RWPE2 (cell line): ENCODE results near the gene GADL1.

ENCODE experiments used
- ATAC-seq: fragments of 200-7000 bp; cut with Tn5 transposase; 3 replicates; pipeline ENCODE4 v1.9.1; 2021; ENCODE audit warnings: low read depth
- DNase-seq: peaks from one replicate; pipeline ENCODE4 v3.0.0-alpha.2; 2020; ENCODE audit warnings: low spot score
- H3K27ac ChIP-seq: fragments of 450-650 bp; 2 replicates; pipeline ENCODE4 v1.5.1; 2017; ENCODE audit warnings: mild to moderate bottlenecking; ENCODE audit not compliant: poor library complexity, severe bottlenecking
- H3K27me3 ChIP-seq: fragments of 250-450 bp; sonication (Bioruptor Pico); 2 replicates; pipeline ENCODE4 v1.5.1; 2021; ENCODE audit warnings: mild to moderate bottlenecking, moderate library complexity; ENCODE audit not compliant: insufficient read depth, poor library complexity, severe bottlenecking
- H3K36me3 ChIP-seq: fragments of 250-450 bp; sonication (Bioruptor Pico); 2 replicates; pipeline ENCODE4 v1.5.1; 2020; ENCODE audit warnings: low read depth, mild to moderate bottlenecking, moderate library complexity
- H3K4me1 ChIP-seq: fragments of 250-450 bp; sonication (Bioruptor Pico); 2 replicates; pipeline ENCODE4 v1.5.1; 2021; ENCODE audit warnings: mild to moderate bottlenecking, moderate library complexity; ENCODE audit not compliant: insufficient read depth, poor library complexity, severe bottlenecking
- H3K4me3 ChIP-seq: fragments of 250-450 bp; sonication (Bioruptor Pico); 2 replicates; pipeline ENCODE4 v1.5.1; 2021; ENCODE audit warnings: mild to moderate bottlenecking, moderate library complexity; ENCODE audit not compliant: severe bottlenecking
- H3K9me3 ChIP-seq: fragments of 250-450 bp; sonication (Bioruptor Pico); 2 replicates; pipeline ENCODE4 v1.5.1; 2021; ENCODE audit warnings: mild to moderate bottlenecking, moderate library complexity; ENCODE audit not compliant: severe bottlenecking
- CTCF ChIP-seq: fragments of 450-650 bp; IDR thresholded peaks from one replicate; pipeline ENCODE4 v1.5.1; 2017; ENCODE audit warnings: mild to moderate bottlenecking, moderate library complexity; ENCODE audit not compliant: poor library complexity, severe bottlenecking

The GADL1 gene

GRCh38 chr3:30810625-30811024, 83.8 kb downstream of the GADL1 start:
- Histone ChIP-seq H3K4me3 (no peak overlapping the region), H3K27me3 (peaks cover 2% of the 10 kb centered on the region), H3K4me1 (no peaks in the 10 kb centered on the region), H3K36me3 (no peaks in the 10 kb centered on the region), H3K9me3 (no peaks in the 10 kb centered on the region), H3K27ac (no peak overlapping the region)
- no peak for TF ChIP-seq CTCF
- no peak for DNase-seq
- ATAC-seq, result no peak

GRCh38 chr3:30805695-30806094, 88.8 kb downstream of the GADL1 start:
- H3K36me3 ChIP-seq, result no peaks in the 10 kb centered on the region
- H3K4me3 ChIP-seq, result no peak overlapping the region
- ATAC-seq, result no peak
- H3K9me3 ChIP-seq, result no peaks in the 10 kb centered on the region
- H3K4me1 ChIP-seq, result no peaks in the 10 kb centered on the region
- no peak for DNase-seq
- H3K27me3 ChIP-seq, result no peaks in the 10 kb centered on the region
- H3K27ac ChIP-seq, result no peak overlapping the region
- TF ChIP-seq CTCF, result no peak

- no peak for DNase-seq
- H3K27me3 ChIP-seq, result no peaks in the 10 kb centered on the region
- no peak overlapping the region for H3K27ac ChIP-seq
These were observed 89.5 kb downstream of the GADL1 start for GRCh38 chr3:30804984-30805383.

GRCh38 chr3:30795176-30795575, 99.3 kb downstream of the GADL1 start:
- Histone ChIP-seq H3K9me3 (no peaks in the 10 kb centered on the region), H3K4me1 (no peaks in the 10 kb centered on the region), H3K27ac (no peak overlapping the region), H3K4me3 (no peak overlapping the region), H3K27me3 (no peaks in the 10 kb centered on the region), H3K36me3 (no peaks in the 10 kb centered on the region)
- TF ChIP-seq CTCF, result no peak
- ATAC-seq (no peak), DNase-seq (no peak)

More at GRCh38 chr3:30804984-30805383, 89.5 kb downstream of the GADL1 start:
- TF ChIP-seq CTCF, result no peak
- no peak for ATAC-seq
- Histone ChIP-seq H3K4me3 (no peak overlapping the region), H3K36me3 (no peaks in the 10 kb centered on the region), H3K9me3 (no peaks in the 10 kb centered on the region), H3K4me1 (no peaks in the 10 kb centered on the region)

- DNase-seq (no peak), ATAC-seq (no peak)
- no peak for TF ChIP-seq CTCF
- Histone ChIP-seq H3K27me3 (no peaks in the 10 kb centered on the region), H3K9me3 (no peaks in the 10 kb centered on the region), H3K4me1 (no peaks in the 10 kb centered on the region), H3K27ac (no peak overlapping the region), H3K36me3 (no peaks in the 10 kb centered on the region), H3K4me3 (no peak overlapping the region)
These were observed 100.7 kb downstream of the GADL1 start for GRCh38 chr3:30793740-30794139.
